ENCODE data around the gene BDKRB2. TPM values are rescaled to one million over a fixed set of nuclear protein-coding genes. Genes with fewer than 3 reads are reported as not detected.

The BDKRB2 gene
- total RNA-seq, 2 donors from 2014 or later: 11.3 to 23.3 TPM

- Histone ChIP-seq H3K27ac (no peak overlapping the region), H3K4me3 (no peak overlapping the region), H3K4me1 (no peaks in the 10 kb centered on the region), H3K9ac (ENCODE audit: low read depth in 2 of 2, low read length in 2 of 2) (no peak overlapping the region), H3K9me3 (no peaks in the 10 kb centered on the region), H3K36me3 (no peaks in the 10 kb centered on the region), H3K27me3 (no peaks in the 10 kb centered on the region)
- TF ChIP-seq, protein P1, sequence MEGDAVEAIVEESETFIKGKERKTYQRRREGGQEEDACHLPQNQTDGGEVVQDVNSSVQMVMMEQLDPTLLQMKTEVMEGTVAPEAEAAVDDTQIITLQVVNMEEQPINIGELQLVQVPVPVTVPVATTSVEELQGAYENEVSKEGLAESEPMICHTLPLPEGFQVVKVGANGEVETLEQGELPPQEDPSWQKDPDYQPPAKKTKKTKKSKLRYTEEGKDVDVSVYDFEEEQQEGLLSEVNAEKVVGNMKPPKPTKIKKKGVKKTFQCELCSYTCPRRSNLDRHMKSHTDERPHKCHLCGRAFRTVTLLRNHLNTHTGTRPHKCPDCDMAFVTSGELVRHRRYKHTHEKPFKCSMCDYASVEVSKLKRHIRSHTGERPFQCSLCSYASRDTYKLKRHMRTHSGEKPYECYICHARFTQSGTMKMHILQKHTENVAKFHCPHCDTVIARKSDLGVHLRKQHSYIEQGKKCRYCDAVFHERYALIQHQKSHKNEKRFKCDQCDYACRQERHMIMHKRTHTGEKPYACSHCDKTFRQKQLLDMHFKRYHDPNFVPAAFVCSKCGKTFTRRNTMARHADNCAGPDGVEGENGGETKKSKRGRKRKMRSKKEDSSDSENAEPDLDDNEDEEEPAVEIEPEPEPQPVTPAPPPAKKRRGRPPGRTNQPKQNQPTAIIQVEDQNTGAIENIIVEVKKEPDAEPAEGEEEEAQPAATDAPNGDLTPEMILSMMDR (IDR thresholded peaks at IDR 0.05): no peak
- intact Hi-C loops (cut with DNase I): no loop called here
- no peak for DNase-seq
Measured at GRCh38 chr14:96284430-96284829, 79.8 kb downstream of the BDKRB2 start.

DNA sequence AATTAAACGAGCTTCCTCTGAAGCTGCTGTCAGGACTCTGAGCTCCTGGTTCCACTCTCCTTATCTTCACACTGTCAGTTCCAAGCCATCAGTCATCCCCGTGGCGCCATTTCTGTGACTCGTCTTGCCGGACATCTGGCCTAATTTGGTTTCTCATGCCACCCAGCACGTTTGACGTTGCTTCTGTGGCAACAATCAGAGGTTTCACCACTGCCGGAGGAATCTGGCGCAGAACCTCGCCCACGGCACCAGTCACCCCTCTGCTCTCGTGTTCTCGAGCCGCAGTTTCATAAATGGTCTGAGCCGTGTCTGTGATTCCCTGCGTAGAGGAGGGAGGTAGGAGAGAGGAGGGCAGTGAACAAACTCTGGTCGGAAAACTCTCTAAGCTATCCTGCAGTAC is 81.0 kb downstream of the BDKRB2 start:
- intact Hi-C loops (cut with DNase I): no loop called here
- Histone ChIP-seq H3K4me3 (no peak overlapping the region), H3K4me1 (no peaks in the 10 kb centered on the region), H3K36me3 (no peaks in the 10 kb centered on the region), H3K9me3 (no peaks in the 10 kb centered on the region), H3K9ac (ENCODE audit: low read depth in 2 of 2, low read length in 2 of 2) (no peak overlapping the region), H3K27me3 (no peaks in the 10 kb centered on the region), H3K27ac (no peak overlapping the region)
- TF ChIP-seq, protein P1 (IDR thresholded peaks at IDR 0.05): no peak
- no peak for DNase-seq

GRCh38 chr14:96286251-96286650 is 81.6 kb downstream of the BDKRB2 start:
- TF ChIP-seq, protein P1 (IDR thresholded peaks at IDR 0.05): no peak
- DNase-seq: no peak
- no peak overlapping the region for H3K4me3 ChIP-seq
- H3K9ac ChIP-seq (ENCODE audit: low read depth in 2 of 2, low read length in 2 of 2): no peak overlapping the region
- no peaks in the 10 kb centered on the region for H3K9me3 ChIP-seq
- no peaks in the 10 kb centered on the region for H3K4me1 ChIP-seq
- intact Hi-C loops (cut with DNase I): no loop called here
- no peak overlapping the region for H3K27ac ChIP-seq
- no peaks in the 10 kb centered on the region for H3K36me3 ChIP-seq
- no peaks in the 10 kb centered on the region for H3K27me3 ChIP-seq

GRCh38 chr14:96287856-96288255 is 83.2 kb downstream of the BDKRB2 start:
- intact Hi-C loops (cut with DNase I): no loop called here
- no peaks in the 10 kb centered on the region for H3K36me3 ChIP-seq
- H3K9ac ChIP-seq (ENCODE audit: low read depth in 2 of 2, low read length in 2 of 2): no peak overlapping the region

More at GRCh38 chr14:96287856-96288255, 83.2 kb downstream of the BDKRB2 start:
- DNase-seq: no peak
- Histone ChIP-seq H3K4me3 (no peak overlapping the region), H3K9me3 (no peaks in the 10 kb centered on the region), H3K27me3 (no peaks in the 10 kb centered on the region), H3K27ac (no peak overlapping the region), H3K4me1 (no peaks in the 10 kb centered on the region)
- TF ChIP-seq, protein P1 (IDR thresholded peaks at IDR 0.05): no peak

Other genes with a start within 250 kb of the BDKRB2 start
- 1 to 10 TPM; 2.2 to 3.6 TPM for gene C14orf132, start 165.5 kb upstream of the BDKRB2 start, total RNA-seq
- 1 to 10 TPM; 3.2 to 5.5 TPM for gene BDKRB1, start 51.4 kb downstream of the BDKRB2 start, total RNA-seq
- gene ATG2B, start 158.5 kb downstream of the BDKRB2 start, total RNA-seq: 10 to 100 TPM; 13.6 to 20.8 TPM
- 100 to 1,000 TPM; 107 to 168 TPM for gene GSKIP, start 158.7 kb downstream of the BDKRB2 start, total RNA-seq
- gene AK7, start 187.3 kb downstream of the BDKRB2 start, total RNA-seq: 1 to 10 TPM; 6.2 to 8.6 TPM